HEK293 (cell line): Measurements from ENCODE around the gene SOS2.

Source experiments
- CTCF ChIA-PET: fragments of 350-600 bp; formaldehyde crosslinking; extraction: SDS; loops from one replicate; lab custom pipeline; 2021; ENCODE audit warnings: antibody characterized with exemption; lab: Yijun Ruan, JAX
- POLR2A ChIA-PET: fragments of 300-600 bp; formaldehyde crosslinking; extraction: SDS; loops from one replicate; lab custom pipeline; 2020; ENCODE audit warnings: antibody characterized with exemption, inconsistent platforms; lab: Yijun Ruan, JAX
- H3K27ac ChIP-seq: fragments of 200-500 bp; sonication (Bioruptor generic); 2 replicates; pipeline ENCODE4 v1.5.1; 2014; ENCODE audit warnings: low read depth, low read length, control low read depth, inconsistent platforms; ENCODE audit errors: extremely low read depth
- H3K36me3 ChIP-seq, 2 experiments: fragments of 200-500 bp in 1 of 2; sonication (Bioruptor generic) in 1 of 2; 1 replicate in 1 of 2; 2 replicates in 1 of 2; pipeline ENCODE4 v1.5.1; 2014 to 2017; ENCODE audit warnings: inconsistent platforms in 2 of 2, low read length in 2 of 2; ENCODE audit not compliant: control insufficient read depth in 2 of 2, insufficient read depth in 1 of 2
- H3K4me1 ChIP-seq: fragments of 200-500 bp; sonication (Bioruptor generic); 2 replicates; pipeline ENCODE4 v1.5.1; 2014; ENCODE audit warnings: mild to moderate bottlenecking, low read length, inconsistent platforms; ENCODE audit not compliant: control insufficient read depth, insufficient read depth
- H3K4me3 ChIP-seq: 2 replicates; pipeline ENCODE4 v1.5.1; 2011; ENCODE audit warnings: low read depth, mild to moderate bottlenecking, control low read depth, low read length, moderate library complexity
- H3K9me3 ChIP-seq: fragments of 200-500 bp; sonication (Bioruptor generic); 2 replicates; pipeline ENCODE4 v1.5.1; 2014; ENCODE audit warnings: low read depth, low read length, inconsistent platforms; ENCODE audit not compliant: control insufficient read depth, insufficient read depth
- AEBP2 ChIP-seq: fragments of 450-650 bp; formaldehyde crosslinking; IDR thresholded peaks from 2 replicates; pipeline ENCODE4 v1.5.1; 2016; ENCODE audit warnings: missing biosample characterization, missing genetic modification characterization, borderline replicate concordance
- BCL11A ChIP-seq: fragments of 450-650 bp; formaldehyde crosslinking; IDR thresholded peaks from 2 replicates; pipeline ENCODE4 v1.5.1; 2016; ENCODE audit warnings: low read depth, missing biosample characterization, missing genetic modification characterization
- EGR2 ChIP-seq: fragments of 450-650 bp; formaldehyde crosslinking; IDR thresholded peaks from 2 replicates; pipeline ENCODE4 v1.5.1; 2016; ENCODE audit warnings: low read depth, missing biosample characterization, missing genetic modification characterization
- GLIS2 ChIP-seq: fragments of 450-650 bp; formaldehyde crosslinking; IDR thresholded peaks from 2 replicates; pipeline ENCODE4 v1.5.1; 2016; ENCODE audit warnings: missing biosample characterization, missing genetic modification characterization
- KLF16 ChIP-seq: fragments of 450-650 bp; formaldehyde crosslinking; IDR thresholded peaks from 2 replicates; pipeline ENCODE4 v1.5.1; 2017; ENCODE audit warnings: missing biosample characterization, missing genetic modification characterization
- PRDM6 ChIP-seq: fragments of 450-650 bp; formaldehyde crosslinking; IDR thresholded peaks from 2 replicates; pipeline ENCODE4 v1.5.1; 2017; ENCODE audit warnings: missing biosample characterization, missing genetic modification characterization
- SP7 ChIP-seq: fragments of 450-650 bp; formaldehyde crosslinking; IDR thresholded peaks from 2 replicates; pipeline ENCODE4 v1.5.1; 2016; ENCODE audit warnings: missing biosample characterization, missing genetic modification characterization
- ZNF10 ChIP-seq: fragments of 450-650 bp; formaldehyde crosslinking; IDR thresholded peaks from 2 replicates; pipeline ENCODE4 v1.5.1; 2017; ENCODE audit warnings: missing biosample characterization, missing genetic modification characterization
- ZNF248 ChIP-seq: fragments of 450-650 bp; formaldehyde crosslinking; IDR thresholded peaks from 2 replicates; pipeline ENCODE4 v1.5.1; 2017; ENCODE audit warnings: missing biosample characterization, missing genetic modification characterization
- ZNF324 ChIP-seq: fragments of 450-650 bp; formaldehyde crosslinking; IDR thresholded peaks from 2 replicates; pipeline ENCODE4 v1.5.1; 2016; ENCODE audit warnings: missing biosample characterization, missing genetic modification characterization
- ZNF350 ChIP-seq: fragments of 450-650 bp; formaldehyde crosslinking; IDR thresholded peaks from 2 replicates; pipeline ENCODE4 v1.5.0; 2017; ENCODE audit warnings: missing biosample characterization, mild to moderate bottlenecking, missing genetic modification characterization
- ZNF37A ChIP-seq: fragments of 450-650 bp; IDR thresholded peaks from 2 replicates; pipeline ENCODE4 v1.5.1; 2018; ENCODE audit warnings: missing biosample characterization, missing genetic modification characterization
- ZNF529 ChIP-seq: fragments of 450-650 bp; formaldehyde crosslinking; IDR thresholded peaks from 2 replicates; pipeline ENCODE4 v1.5.1; 2017; ENCODE audit warnings: missing genetic modification characterization, missing biosample characterization; ENCODE audit not compliant: insufficient replicate concordance
- ZNF664 ChIP-seq: fragments of 450-650 bp; formaldehyde crosslinking; IDR thresholded peaks from 2 replicates; pipeline ENCODE4 v1.5.1; 2016; ENCODE audit warnings: missing biosample characterization, missing genetic modification characterization
- ZNF768 ChIP-seq: fragments of 450-650 bp; formaldehyde crosslinking; IDR thresholded peaks from 2 replicates; pipeline ENCODE4 v1.5.1; 2018; ENCODE audit warnings: missing biosample characterization, mild to moderate bottlenecking, missing genetic modification characterization
- TF ChIP-seq, protein P1 (sequence below): fragments of 450-650 bp; formaldehyde crosslinking; IDR thresholded peaks from 2 replicates; pipeline ENCODE4 v1.5.1; 2016; ENCODE audit warnings: missing biosample characterization, missing genetic modification characterization
- TF ChIP-seq, protein P2 (sequence below): sonication (generic); formaldehyde crosslinking; IDR thresholded peaks from 2 replicates; pipeline ENCODE4 v1.8.1; 2022; ENCODE audit warnings: mild to moderate bottlenecking, moderate library complexity, missing genetic modification reagents

SOS2 gene

DNA sequence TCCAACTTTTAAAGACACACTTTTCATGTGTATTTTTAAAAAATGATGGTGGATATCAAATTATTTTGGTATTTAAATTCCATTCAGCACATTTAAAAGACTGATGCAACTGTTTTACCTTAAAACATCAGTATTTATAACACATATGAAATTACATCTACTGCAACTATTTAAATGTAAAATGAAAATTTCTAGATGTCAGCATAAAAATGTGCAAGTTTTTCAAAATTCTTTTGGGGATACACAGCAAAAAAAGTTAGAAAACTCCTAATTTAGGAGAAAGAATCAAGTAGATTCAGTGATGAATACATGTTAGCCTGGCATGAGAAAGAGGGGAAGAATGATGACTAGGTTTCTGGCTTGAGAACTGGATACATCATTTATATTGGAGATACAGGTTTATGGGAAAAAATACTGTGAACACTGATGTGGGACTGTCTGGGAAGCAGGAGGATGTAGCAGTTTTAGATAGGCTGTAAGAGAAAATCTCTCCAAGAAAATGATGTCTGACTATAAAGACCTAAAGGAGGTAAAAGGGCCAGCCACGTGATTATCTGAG is 9.2 kb downstream of the SOS2 start:
- ChIA-PET CTCF (interaction anchor here (0.6 kb wide), 1 partner anchor 13 kb away, joined by 3 read pairs; no protein-coding TSS in a partner anchor), POLR2A (no interaction called here)
- H3K9me3 ChIP-seq: no peaks in the 10 kb centered on the region
- H3K27ac ChIP-seq: no peak overlapping the region
- TF ChIP-seq AEBP2 (tag by site-specific recombination) (no peak), ZNF10 (tag by site-specific recombination) (no peak), ZNF529 (no peak), KLF16 (tag by site-specific recombination) (no peak), ZNF248 (tag by site-specific recombination) (no peak), EGR2 (tag by site-specific recombination) (no peak), ZNF350 (no peak), ZNF768 (no peak), ZNF37A (tag by site-specific recombination) (no peak)
- H3K4me1 ChIP-seq: peaks cover 20% of the 10 kb centered on the region
- no peaks in the 10 kb centered on the region for H3K36me3 ChIP-seq
- H3K4me3 ChIP-seq: no peak overlapping the region

DNA sequence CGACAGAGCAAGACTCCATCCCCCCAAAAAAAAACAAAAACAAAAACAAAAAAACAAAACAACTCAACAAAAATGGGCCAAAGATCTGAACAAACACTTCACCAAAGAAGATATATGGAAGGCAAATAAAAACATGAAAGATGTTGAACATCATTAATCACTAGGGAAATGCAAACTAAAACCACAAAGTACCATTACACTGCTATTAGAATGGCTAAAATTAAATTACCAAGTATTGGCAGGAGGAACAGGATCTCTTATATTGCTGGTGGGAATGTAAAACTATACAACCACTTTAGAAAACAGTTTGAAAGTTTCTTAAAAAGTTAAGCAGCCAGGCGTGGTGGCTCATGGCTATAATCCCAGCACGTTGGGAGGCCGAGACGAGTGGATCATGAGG is 12.9 kb downstream of the SOS2 start:
- Histone ChIP-seq H3K27ac (no peak overlapping the region), H3K36me3 (no peaks in the 10 kb centered on the region), H3K4me1 (peaks cover 9% of the 10 kb centered on the region), H3K9me3 (no peaks in the 10 kb centered on the region), H3K4me3 (no peak overlapping the region)
- CTCF ChIA-PET: interaction anchor here (0.6 kb wide), 1 partner anchor 489 kb away, joined by 4 read pairs; no protein-coding TSS in a partner anchor
- POLR2A ChIA-PET: interaction anchor here (1.2 kb wide), 1 partner anchor 13 kb away, joined by 4 read pairs; the partner anchor contains the start of gene SOS2
- TF ChIP-seq SP7: peak; percentile 42; the same call in 1 of the 2 replicates
- TF ChIP-seq PRDM6 (tag by site-specific recombination): peak; percentile 55; the same call in 1 of the 2 replicates
- TF ChIP-seq, protein P1, sequence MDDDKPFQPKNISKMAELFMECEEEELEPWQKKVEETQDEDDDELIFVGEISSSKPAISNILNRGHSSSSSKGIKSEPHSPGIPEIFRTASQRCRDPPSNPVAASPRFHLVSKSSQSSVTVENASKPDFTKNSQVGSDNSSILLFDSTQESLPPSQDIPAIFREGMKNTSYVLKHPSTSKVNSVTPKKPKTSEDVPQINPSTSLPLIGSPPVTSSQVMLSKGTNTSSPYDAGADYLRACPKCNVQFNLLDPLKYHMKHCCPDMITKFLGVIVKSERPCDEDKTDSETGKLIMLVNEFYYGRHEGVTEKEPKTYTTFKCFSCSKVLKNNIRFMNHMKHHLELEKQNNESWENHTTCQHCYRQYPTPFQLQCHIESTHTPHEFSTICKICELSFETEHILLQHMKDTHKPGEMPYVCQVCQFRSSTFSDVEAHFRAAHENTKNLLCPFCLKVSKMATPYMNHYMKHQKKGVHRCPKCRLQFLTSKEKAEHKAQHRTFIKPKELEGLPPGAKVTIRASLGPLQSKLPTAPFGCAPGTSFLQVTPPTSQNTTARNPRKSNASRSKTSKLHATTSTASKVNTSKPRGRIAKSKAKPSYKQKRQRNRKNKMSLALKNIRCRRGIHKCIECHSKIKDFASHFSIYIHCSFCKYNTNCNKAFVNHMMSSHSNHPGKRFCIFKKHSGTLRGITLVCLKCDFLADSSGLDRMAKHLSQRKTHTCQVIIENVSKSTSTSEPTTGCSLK (tag by site-specific recombination): no peak
- no peak for TF ChIP-seq BCL11A
- TF ChIP-seq GLIS2: no peak
- TF ChIP-seq ZNF324 (tag by site-specific recombination): no peak
- 0 out of 2 replicates have a peak, but pooled peaks have one; percentile 58 for TF ChIP-seq ZNF664 (tag by site-specific recombination)

DNA sequence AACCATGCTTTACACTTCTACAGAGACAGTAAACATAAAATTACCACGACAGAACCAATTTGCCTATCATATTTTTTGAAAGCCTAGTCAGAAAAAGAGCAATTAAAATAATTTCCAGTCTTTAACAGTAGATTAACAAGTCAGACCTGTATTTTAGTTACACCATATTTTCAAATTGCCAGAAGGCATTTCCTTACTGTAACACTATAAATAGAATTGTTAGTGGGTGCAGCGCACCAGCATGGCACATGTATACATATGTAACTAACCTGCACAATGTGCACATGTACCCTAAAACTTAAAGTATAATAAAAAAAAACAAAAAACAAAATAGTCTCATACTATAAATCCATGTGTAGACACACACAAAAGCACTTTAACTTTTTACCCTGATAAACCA is 16.0 kb downstream of the SOS2 start:
- Histone ChIP-seq H3K36me3 (no peaks in the 10 kb centered on the region), H3K9me3 (no peaks in the 10 kb centered on the region), H3K27ac (no peak overlapping the region), H3K4me3 (no peak overlapping the region)
- ChIA-PET CTCF (no interaction called here), POLR2A (no interaction called here)
- TF ChIP-seq, protein P2, sequence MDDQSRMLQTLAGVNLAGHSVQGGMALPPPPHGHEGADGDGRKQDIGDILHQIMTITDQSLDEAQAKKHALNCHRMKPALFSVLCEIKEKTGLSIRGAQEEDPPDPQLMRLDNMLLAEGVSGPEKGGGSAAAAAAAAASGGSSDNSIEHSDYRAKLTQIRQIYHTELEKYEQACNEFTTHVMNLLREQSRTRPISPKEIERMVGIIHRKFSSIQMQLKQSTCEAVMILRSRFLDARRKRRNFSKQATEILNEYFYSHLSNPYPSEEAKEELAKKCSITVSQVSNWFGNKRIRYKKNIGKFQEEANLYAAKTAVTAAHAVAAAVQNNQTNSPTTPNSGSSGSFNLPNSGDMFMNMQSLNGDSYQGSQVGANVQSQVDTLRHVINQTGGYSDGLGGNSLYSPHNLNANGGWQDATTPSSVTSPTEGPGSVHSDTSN (CRISPR knock-in tag): no peak
- TF ChIP-seq, all 188 proteins: peak for 0
- peaks cover 5% of the 10 kb centered on the region for H3K4me1 ChIP-seq
